ENCODE results near the gene LYPLAL1. TPM values are rescaled to one million over a fixed set of nuclear protein-coding genes. Genes with fewer than 3 reads are reported as not detected.

Gene LYPLAL1
- total RNA-seq, 2 experiments from 2014 or later = 24.5 to 30.0 TPM

GRCh38 chr1:219173434-219173757 is 282 bp upstream of the LYPLAL1 start:
- H3K27me3 Mint-ChIP-seq = no peaks in the 10 kb centered on the region
- peaks cover 36% of the 10 kb centered on the region for H3K4me1 Mint-ChIP-seq (ENCODE audit: low read depth)
- intact Hi-C loops (cut with micrococcal nuclease) = no loop called here
- TF ChIP-seq, protein P1, sequence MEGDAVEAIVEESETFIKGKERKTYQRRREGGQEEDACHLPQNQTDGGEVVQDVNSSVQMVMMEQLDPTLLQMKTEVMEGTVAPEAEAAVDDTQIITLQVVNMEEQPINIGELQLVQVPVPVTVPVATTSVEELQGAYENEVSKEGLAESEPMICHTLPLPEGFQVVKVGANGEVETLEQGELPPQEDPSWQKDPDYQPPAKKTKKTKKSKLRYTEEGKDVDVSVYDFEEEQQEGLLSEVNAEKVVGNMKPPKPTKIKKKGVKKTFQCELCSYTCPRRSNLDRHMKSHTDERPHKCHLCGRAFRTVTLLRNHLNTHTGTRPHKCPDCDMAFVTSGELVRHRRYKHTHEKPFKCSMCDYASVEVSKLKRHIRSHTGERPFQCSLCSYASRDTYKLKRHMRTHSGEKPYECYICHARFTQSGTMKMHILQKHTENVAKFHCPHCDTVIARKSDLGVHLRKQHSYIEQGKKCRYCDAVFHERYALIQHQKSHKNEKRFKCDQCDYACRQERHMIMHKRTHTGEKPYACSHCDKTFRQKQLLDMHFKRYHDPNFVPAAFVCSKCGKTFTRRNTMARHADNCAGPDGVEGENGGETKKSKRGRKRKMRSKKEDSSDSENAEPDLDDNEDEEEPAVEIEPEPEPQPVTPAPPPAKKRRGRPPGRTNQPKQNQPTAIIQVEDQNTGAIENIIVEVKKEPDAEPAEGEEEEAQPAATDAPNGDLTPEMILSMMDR (IDR thresholded peaks at IDR 0.05) = no peak
- H3K27ac Mint-ChIP-seq = peak overlapping the region; percentile 93
- ATAC-seq (no peak), DNase-seq (no peak)
- CTCF ChIA-PET = interaction anchor here (1.6 kb wide), 1 partner anchor 13 kb away, joined by 5 read pairs; no protein-coding TSS in a partner anchor
- POLR2A ChIA-PET = interaction anchor here (0.7 to 2.2 kb wide), 3 partner anchors 16 to 111 kb away, joined by 3 to 11 read pairs (median 3); no protein-coding TSS in a partner anchor
- peaks cover 15% of the 10 kb centered on the region for H3K36me3 Mint-ChIP-seq (ENCODE audit: low read depth)
- no peaks in the 10 kb centered on the region for H3K9me3 Mint-ChIP-seq
- H3K4me3 Mint-ChIP-seq = peak overlapping the region; percentile 86

- no peaks in the 10 kb centered on the region for H3K27me3 Mint-ChIP-seq
- POLR2A ChIA-PET = interaction anchor here (0.6 to 2.2 kb wide), 4 partner anchors 12 to 27 kb away, joined by 3 to 11 read pairs (median 3); no protein-coding TSS in a partner anchor
- CTCF ChIA-PET = interaction anchor here (0.6 to 3.6 kb wide), 3 partner anchors 13 to 320 kb away, joined by 3 to 19 read pairs (median 3); no protein-coding TSS in a partner anchor
- H3K36me3 Mint-ChIP-seq (ENCODE audit: low read depth) = peaks cover 15% of the 10 kb centered on the region
- H3K4me3 Mint-ChIP-seq = peak overlapping the region; percentile 86
- intact Hi-C loops (cut with micrococcal nuclease) = no loop called here
- peak; percentile 53 for DNase-seq
- H3K9me3 Mint-ChIP-seq = no peaks in the 10 kb centered on the region
- peak; percentile 55 for ATAC-seq
- H3K4me1 Mint-ChIP-seq (ENCODE audit: low read depth) = peaks cover 36% of the 10 kb centered on the region
- TF ChIP-seq, protein P1 (IDR thresholded peaks at IDR 0.05) = no peak
- H3K27ac Mint-ChIP-seq = peak overlapping the region; percentile 93
Observed at GRCh38 chr1:219174460-219175211, 958 bp downstream of the LYPLAL1 start.

GRCh38 chr1:219175212-219175564 is 1.5 kb downstream of the LYPLAL1 start:
- peaks cover 18% of the 10 kb centered on the region for H3K36me3 Mint-ChIP-seq (ENCODE audit: low read depth)
- TF ChIP-seq, protein P1 (IDR thresholded peaks at IDR 0.05) = no peak
- no peaks in the 10 kb centered on the region for H3K9me3 Mint-ChIP-seq
- ChIA-PET POLR2A (interaction anchor here (0.6 to 2.2 kb wide), 2 partner anchors 11 to 14 kb away, joined by 3 to 11 read pairs; no protein-coding TSS in a partner anchor), CTCF (interaction anchor here (0.8 to 3.6 kb wide), 2 partner anchors 13 to 19 kb away, joined by 3 to 19 read pairs; no protein-coding TSS in a partner anchor)
- no peak for DNase-seq
- H3K4me1 Mint-ChIP-seq (ENCODE audit: low read depth) = peaks cover 36% of the 10 kb centered on the region
- H3K27ac Mint-ChIP-seq = peak overlapping the region; percentile 93
- no peaks in the 10 kb centered on the region for H3K27me3 Mint-ChIP-seq
- intact Hi-C loops (cut with micrococcal nuclease) = no loop called here
- H3K4me3 Mint-ChIP-seq = peak overlapping the region; percentile 86
- ATAC-seq = no peak

GRCh38 chr1:219176168-219176567 is 2.5 kb downstream of the LYPLAL1 start:
- ATAC-seq (no peak), DNase-seq (no peak)
- Mint-ChIP-seq H3K36me3 (ENCODE audit: low read depth) (peaks cover 22% of the 10 kb centered on the region), H3K27ac (no peak overlapping the region), H3K4me3 (no peak overlapping the region), H3K4me1 (ENCODE audit: low read depth) (peaks cover 36% of the 10 kb centered on the region), H3K9me3 (no peaks in the 10 kb centered on the region), H3K27me3 (no peaks in the 10 kb centered on the region)
- intact Hi-C loops (cut with micrococcal nuclease) = no loop called here
- ChIA-PET CTCF (interaction anchor here (3.6 kb wide), 1 partner anchor 12 kb away, joined by 19 read pairs; no protein-coding TSS in a partner anchor), POLR2A (no interaction called here)
- TF ChIP-seq, protein P1 (IDR thresholded peaks at IDR 0.05) = no peak

GRCh38 chr1:219177363-219177762 is 3.7 kb downstream of the LYPLAL1 start:
- Mint-ChIP-seq H3K4me1 (ENCODE audit: low read depth) (peaks cover 45% of the 10 kb centered on the region), H3K4me3 (no peak overlapping the region), H3K27me3 (no peaks in the 10 kb centered on the region), H3K9me3 (no peaks in the 10 kb centered on the region), H3K36me3 (ENCODE audit: low read depth) (peaks cover 30% of the 10 kb centered on the region), H3K27ac (no peak overlapping the region)
- intact Hi-C loops (cut with micrococcal nuclease) = no loop called here
- DNase-seq (no peak), ATAC-seq (no peak)
- POLR2A ChIA-PET = no interaction called here
- CTCF ChIA-PET = interaction anchor here (3.6 kb wide), 1 partner anchor 11 kb away, joined by 19 read pairs; no protein-coding TSS in a partner anchor
- TF ChIP-seq, protein P1 (IDR thresholded peaks at IDR 0.05) = no peak
